SHP77 (cell line): ENCODE measurements around the gene HJURP.
"Not testable (repeated sequence)": the region's sequence is repeated elsewhere in the genome, so short reads cannot be mapped to it uniquely, and the experiment has no call there.

Source experiments
- DNase-seq, 2 experiments: peaks; one replicate each; lab custom pipeline; 2025; lab: John Stamatoyannopoulos, UW

The HJURP gene

GRCh38 chr2:233854241-233854981, at the start of gene HJURP:
Gene HJURP, minus strand, starts transcription at chr2:233854535. Its CDS starts 35 bp downstream, at chr2:233854500.
- peak; percentile 95 to 96 for DNase-seq

GRCh38 chr2:233901884-233902283, 47.5 kb upstream of the HJURP start:
- DNase-seq, result no peak

GRCh38 chr2:233901367-233901766, 47.0 kb upstream of the HJURP start:
- no peak for DNase-seq

- DNase-seq, result not testable (repeated sequence)
These were observed 41.9 kb upstream of the HJURP start for GRCh38 chr2:233896253-233896652.

GRCh38 chr2:233892793-233893192, 38.5 kb upstream of the HJURP start:
- peak; percentile 8 to 53 for DNase-seq

GRCh38 chr2:233882353-233882752, 28.0 kb upstream of the HJURP start:
- no peak for DNase-seq

GRCh38 chr2:233872125-233872524, 17.8 kb upstream of the HJURP start:
- DNase-seq, result not testable (repeated sequence)

GRCh38 chr2:233871432-233871831, 17.1 kb upstream of the HJURP start:
- no peak for DNase-seq

GRCh38 chr2:233867993-233868532, 13.7 kb upstream of the HJURP start, which contains the start of gene MSL3B:
Gene MSL3B, minus strand, starts transcription at chr2:233868386.
- DNase-seq, result peak; percentile 24 to 62

GRCh38 chr2:233866479-233866878, 12.1 kb upstream of the HJURP start:
- DNase-seq, result no peak

- no peak for DNase-seq
These were observed 11.5 kb upstream of the HJURP start for GRCh38 chr2:233865838-233866237.

- no peak for DNase-seq
These were observed 8.0 kb upstream of the HJURP start for GRCh38 chr2:233862261-233862768.

- no peak for DNase-seq
These were observed 4.0 kb upstream of the HJURP start for GRCh38 chr2:233858331-233858730.

- peak in 1 of 2 experiments; percentile 15 for DNase-seq
These were observed 3.3 kb upstream of the HJURP start for GRCh38 chr2:233857511-233858141.

- DNase-seq, result no peak
These were observed 1.8 kb upstream of the HJURP start for GRCh38 chr2:233856184-233856583.

GRCh38 chr2:233855345-233855744, 1.0 kb upstream of the HJURP start:
- no peak for DNase-seq

- no peak for DNase-seq
These were observed 473 bp downstream of the HJURP start for GRCh38 chr2:233853883-233854240.

- no peak for DNase-seq
These were observed 982 bp downstream of the HJURP start for GRCh38 chr2:233853353-233853752.

GRCh38 chr2:233852056-233852455, 2.3 kb downstream of the HJURP start:
- DNase-seq, result no peak

GRCh38 chr2:233851169-233851568, 3.2 kb downstream of the HJURP start:
- DNase-seq, result no peak

GRCh38 chr2:233850745-233851144, 3.6 kb downstream of the HJURP start:
- DNase-seq, result no peak

GRCh38 chr2:233849607-233850271, 4.6 kb downstream of the HJURP start:
- no peak for DNase-seq

GRCh38 chr2:233848276-233848675, 6.1 kb downstream of the HJURP start:
- no peak for DNase-seq
